HG03565 (cell line): ENCODE data around the gene ETNK2.

Source experiments
- ATAC-seq: cut with Tn5 transposase; IDR thresholded peaks from one replicate; pipeline ENCODE4 v1.9.1; 2021; ENCODE audit warnings: mild to moderate bottlenecking, moderate library complexity; ENCODE audit not compliant: unreplicated experiment

The ETNK2 gene

GRCh38 chr1:204178487-204179281 is 26.8 kb upstream of the ETNK2 start:
- ATAC-seq = no peak

- ATAC-seq = no peak
Observed at GRCh38 chr1:204177133-204177532, 25.3 kb upstream of the ETNK2 start.

- ATAC-seq = no peak
Observed at GRCh38 chr1:204176049-204176448, 24.2 kb upstream of the ETNK2 start.

- ATAC-seq = no peak
Observed at GRCh38 chr1:204174958-204175357, 23.1 kb upstream of the ETNK2 start.

GRCh38 chr1:204172404-204173029 is 20.7 kb upstream of the ETNK2 start:
- no peak for ATAC-seq

GRCh38 chr1:204171751-204172178 is 19.9 kb upstream of the ETNK2 start:
- ATAC-seq = no peak

- ATAC-seq = no peak
Observed at GRCh38 chr1:204170494-204171155, 18.8 kb upstream of the ETNK2 start.

- no peak for ATAC-seq
Observed at GRCh38 chr1:204169858-204170257, 18.0 kb upstream of the ETNK2 start.

- ATAC-seq = no peak
Observed at GRCh38 chr1:204167730-204168129, 15.9 kb upstream of the ETNK2 start.

GRCh38 chr1:204166219-204166618 is 14.4 kb upstream of the ETNK2 start, which contains the start of gene REN:
REN (minus strand) TSS chr1:204166337; CDS start chr1:204166293, 44 bp downstream.
- ATAC-seq = no peak

- ATAC-seq = no peak
Observed at GRCh38 chr1:204162494-204163074, 10.7 kb upstream of the ETNK2 start.

GRCh38 chr1:204161609-204162493 is 10.0 kb upstream of the ETNK2 start:
- no peak for ATAC-seq

- ATAC-seq = no peak
Observed at GRCh38 chr1:204157962-204158361, 6.1 kb upstream of the ETNK2 start.

- ATAC-seq = no peak
Observed at GRCh38 chr1:204155881-204156280, 4.0 kb upstream of the ETNK2 start.

GRCh38 chr1:204154568-204155255 is 2.9 kb upstream of the ETNK2 start:
- no peak for ATAC-seq

GRCh38 chr1:204153667-204154066 is 1.8 kb upstream of the ETNK2 start:
- ATAC-seq = no peak

GRCh38 chr1:204152310-204153044 is 633 bp upstream of the ETNK2 start:
- ATAC-seq = no peak

- ATAC-seq = no peak
Observed at GRCh38 chr1:204150702-204151551, 917 bp downstream of the ETNK2 start.
